ENCODE results near the gene CSTF1. TPM values are rescaled to one million over a fixed set of nuclear protein-coding genes. Genes with fewer than 3 reads are reported as not detected.

Gene CSTF1
- total and polyA plus RNA-seq, 8 donors, result 4.5 to 17.5 (median 14.2) TPM

GRCh38 chr20:56433880-56434255, 41.4 kb downstream of the CSTF1 start:
- no peak overlapping the region for H3K27ac ChIP-seq
- FAIRE-seq (no peak), ATAC-seq (no peak)

GRCh38 chr20:56437196-56437960, 44.9 kb downstream of the CSTF1 start:
- H3K27me3 ChIP-seq, result no peaks in the 10 kb centered on the region
- H3K4me1 ChIP-seq, result no peaks in the 10 kb centered on the region
- intact Hi-C loops (cut with DNase I), result no loop called here
- ATAC-seq, result no peak
- 76 to 81% methylated on average over 20 of the region's 20 CpGs for WGBS, 2 donors
- TF ChIP-seq CTCF (IDR thresholded peaks at IDR 0.05), result no peak
- FAIRE-seq, result no peak
- H3K36me3 ChIP-seq, result no peaks in the 10 kb centered on the region
- no peak overlapping the region for H3K27ac ChIP-seq
- no peak overlapping the region for H3K4me3 ChIP-seq
- H3K9me3 ChIP-seq, result no peaks in the 10 kb centered on the region
- DNase-seq, result no peak

More at GRCh38 chr20:56433880-56434255, 41.4 kb downstream of the CSTF1 start:
- no peak for DNase-seq
- H3K9me3 ChIP-seq, result no peaks in the 10 kb centered on the region
- intact Hi-C loops (cut with DNase I), result no loop called here
- H3K4me3 ChIP-seq, result no peak overlapping the region
- H3K36me3 ChIP-seq, result no peaks in the 10 kb centered on the region
- no peaks in the 10 kb centered on the region for H3K27me3 ChIP-seq
- H3K4me1 ChIP-seq, result no peaks in the 10 kb centered on the region
- 52 to 57% methylated on average over 6 of the region's 6 CpGs for WGBS, 2 donors
- TF ChIP-seq CTCF (IDR thresholded peaks at IDR 0.05), result no peak

- FAIRE-seq, result no peak
- WGBS, 2 donors, result 82 to 94% methylated on average over 4 of the region's 4 CpGs
- no peak for TF ChIP-seq CTCF (IDR thresholded peaks at IDR 0.05)
- intact Hi-C loops (cut with DNase I), result no loop called here
- H3K4me3 ChIP-seq, result no peak overlapping the region
- H3K27ac ChIP-seq, result no peak overlapping the region
- no peaks in the 10 kb centered on the region for H3K27me3 ChIP-seq
- H3K36me3 ChIP-seq, result no peaks in the 10 kb centered on the region
- no peak for ATAC-seq
- no peaks in the 10 kb centered on the region for H3K4me1 ChIP-seq
- no peaks in the 10 kb centered on the region for H3K9me3 ChIP-seq
- no peak for DNase-seq
These were observed 45.8 kb downstream of the CSTF1 start for GRCh38 chr20:56438284-56438683.

GRCh38 chr20:56439771-56440291, 47.4 kb downstream of the CSTF1 start:
- no peak overlapping the region for H3K4me3 ChIP-seq
- no peak for FAIRE-seq
- WGBS, 2 donors, result 50 to 55% methylated on average over 5 of the region's 5 CpGs
- no peaks in the 10 kb centered on the region for H3K36me3 ChIP-seq
- no peaks in the 10 kb centered on the region for H3K27me3 ChIP-seq
- H3K9me3 ChIP-seq, result no peaks in the 10 kb centered on the region
- ATAC-seq, result peak in 2 of 4 donors; percentile 9 to 53
- peak in 1 of 6 donors; percentile 23 for DNase-seq
- no peak for TF ChIP-seq CTCF (IDR thresholded peaks at IDR 0.05)
- no peak overlapping the region for H3K27ac ChIP-seq
- intact Hi-C loops (cut with DNase I), result no loop called here
- H3K4me1 ChIP-seq, result no peaks in the 10 kb centered on the region

- Histone ChIP-seq H3K27me3 (no peaks in the 10 kb centered on the region), H3K27ac (no peak overlapping the region), H3K36me3 (no peaks in the 10 kb centered on the region), H3K4me1 (no peaks in the 10 kb centered on the region), H3K9me3 (no peaks in the 10 kb centered on the region), H3K4me3 (no peak overlapping the region)
- DNase-seq (no peak), ATAC-seq (no peak), FAIRE-seq (no peak)
- TF ChIP-seq CTCF (IDR thresholded peaks at IDR 0.05), result no peak
- intact Hi-C loops (cut with DNase I), result no loop called here
- 53 to 68% methylated on average over 4 of the region's 4 CpGs for WGBS, 2 donors
These were observed 48.0 kb downstream of the CSTF1 start for GRCh38 chr20:56440346-56441007.
